Natural killer cell (primary cell): ENCODE results near the gene MRPL52. TPM values are rescaled to one million over a fixed set of nuclear protein-coding genes. Genes with fewer than 3 reads are reported as not detected.

Experiments
- ATAC-seq, 3 donors: fragments of 150-1000 bp in 2 of 3; fragments of 200-7000 bp in 1 of 3; cut with Tn5 transposase; 1 replicate in 1 of 3; 2 replicates in 2 of 3; pipeline ENCODE4 v1.10.0; 2021; ENCODE audit warnings: mild to moderate bottlenecking in 2 of 3, moderate library complexity in 2 of 3
- DNase-seq, 2 donors: peaks; one replicate each; pipeline versions ENCODE4 v3.0.0 to v3.0.0-alpha.2; 2013 to 2021; ENCODE audit warnings: mixed read lengths in 1 of 2
- H3K27ac ChIP-seq: one replicate; pipeline ENCODE4 v1.5.1; 2013; ENCODE audit warnings: mild to moderate bottlenecking, low read length
- H3K27me3 ChIP-seq: one replicate; pipeline ENCODE4 v1.6.1; 2013; ENCODE audit warnings: low read length; ENCODE audit not compliant: control insufficient read depth, insufficient read depth
- H3K36me3 ChIP-seq: one replicate; pipeline ENCODE4 v1.6.1; 2013; ENCODE audit warnings: low read length; ENCODE audit not compliant: control insufficient read depth, insufficient read depth
- H3K4me1 ChIP-seq: one replicate; pipeline ENCODE4 v1.6.1; 2013; ENCODE audit warnings: low read length; ENCODE audit not compliant: control insufficient read depth, insufficient read depth
- H3K4me3 ChIP-seq: one replicate; pipeline ENCODE4 v1.5.1; 2013; ENCODE audit warnings: low read length
- H3K9me3 ChIP-seq: one replicate; pipeline ENCODE4 v1.6.1; 2013; ENCODE audit warnings: low read length; ENCODE audit not compliant: control insufficient read depth, insufficient read depth
- H3K27ac Mint-ChIP-seq, 2 donors: one replicate each; pipeline ENCODE4 v1.8.0; 2022; ENCODE audit warnings: mild to moderate bottlenecking in 2 of 2, mixed read lengths in 2 of 2, moderate library complexity in 1 of 2
- H3K27me3 Mint-ChIP-seq, 2 donors: one replicate each; pipeline ENCODE4 v1.8.0; 2022; ENCODE audit warnings: low read depth in 2 of 2, mixed read lengths in 2 of 2
- H3K36me3 Mint-ChIP-seq: one replicate; pipeline ENCODE4 v1.8.0; 2022; ENCODE audit warnings: mixed read lengths
- H3K4me1 Mint-ChIP-seq, 2 donors: one replicate each; pipeline ENCODE4 v1.8.0; 2022; ENCODE audit warnings: mixed read lengths in 2 of 2
- H3K4me3 Mint-ChIP-seq: one replicate; pipeline ENCODE4 v1.8.0; 2022; ENCODE audit warnings: mild to moderate bottlenecking, moderate library complexity, mixed read lengths
- H3K9me3 Mint-ChIP-seq, 2 donors: one replicate each; pipeline ENCODE4 v1.8.0; 2022; ENCODE audit warnings: mixed read lengths in 2 of 2
- WGBS: methylation state at CpG from one replicate; pipeline ENCODE4 v1.1.7; 2013; ENCODE audit warnings: missing lambda C conversion rate; ENCODE audit not compliant: insufficient coverage; 5-methylcytosine and 5-hydroxymethylcytosine counted together
- intact Hi-C: fragments of 100-400 bp; cut with micrococcal nuclease; formaldehyde crosslinking; loops from one replicate; pipeline ENCODE4 v1.14.2; 2022
- total RNA-seq, 4 donors: library from RNA; stranded (reverse); fragments of 120-200 nt in 1 of 4; gene quantifications; one replicate each; pipeline versions ENCODE4 v1.2.3 to v1.2.4, GENCODE V29; 2013 to 2022
- TF ChIP-seq, protein P1 (sequence below): fragments of 200-600 bp; IDR thresholded peaks from one replicate; pipeline ENCODE4 v1.8.0; 2022; ENCODE audit warnings: antibody characterized with exemption

The MRPL52 gene
- total RNA-seq, 3 donors from 2014 or later (not counting 1 experiment from before 2014, with no cell fraction given) = 40.5 to 42.0 (median 41.6) TPM

DNA sequence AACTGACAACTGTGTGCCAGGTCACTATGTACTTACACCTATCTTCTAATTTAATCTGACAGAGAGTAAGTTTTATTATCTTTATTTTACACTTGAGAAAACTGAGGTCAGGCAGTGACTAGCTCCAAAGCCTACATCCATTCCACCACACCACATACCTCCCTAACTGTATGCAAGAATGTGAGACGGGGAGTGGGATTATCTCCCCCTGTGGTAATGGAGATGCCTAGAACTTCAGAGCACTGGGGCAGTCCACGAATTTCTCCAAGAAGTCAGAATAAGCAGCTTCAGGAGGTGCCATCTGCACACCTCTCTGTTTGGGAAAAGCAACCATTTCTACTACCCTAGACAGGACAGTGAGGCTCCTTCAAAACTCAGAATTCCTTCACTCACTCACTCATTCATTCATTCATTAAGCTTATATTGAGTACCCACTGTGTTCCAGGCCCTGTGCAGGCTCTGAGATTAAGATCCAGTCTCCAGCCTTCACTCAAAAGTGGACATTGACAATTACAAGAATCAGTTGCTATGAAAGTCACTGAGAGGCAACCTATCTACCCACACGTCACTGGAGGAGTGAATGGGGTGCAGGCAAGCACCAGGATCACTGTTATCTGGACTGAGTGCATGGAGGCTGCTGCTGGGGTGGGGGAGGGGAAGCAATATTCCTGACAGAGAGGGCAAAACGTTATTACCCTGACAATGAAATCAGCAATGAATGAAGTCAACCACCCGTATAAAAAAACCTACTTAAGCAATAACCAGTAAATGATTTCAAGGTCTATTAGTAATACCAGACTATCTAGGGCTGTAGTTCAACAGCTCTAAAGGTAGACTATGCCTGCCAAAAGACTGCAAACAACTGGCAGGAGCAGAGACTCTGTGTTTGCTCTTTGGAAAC, 32.4 kb upstream of the MRPL52 start:
- no peaks in the 10 kb centered on the region for H3K9me3 ChIP-seq
- intact Hi-C loops = no loop called here
- Mint-ChIP-seq H3K27me3 (peaks cover 29 to 34% of the 10 kb centered on the region in 2 donors), H3K27ac (no peak overlapping the region), H3K4me3 (no peak overlapping the region), H3K36me3 (no peaks in the 10 kb centered on the region), H3K9me3 (no peaks in the 10 kb centered on the region), H3K4me1 (no peaks in the 10 kb centered on the region)
- 77% methylated on average over 4 of the region's 5 CpGs for WGBS
- TF ChIP-seq, protein P1, sequence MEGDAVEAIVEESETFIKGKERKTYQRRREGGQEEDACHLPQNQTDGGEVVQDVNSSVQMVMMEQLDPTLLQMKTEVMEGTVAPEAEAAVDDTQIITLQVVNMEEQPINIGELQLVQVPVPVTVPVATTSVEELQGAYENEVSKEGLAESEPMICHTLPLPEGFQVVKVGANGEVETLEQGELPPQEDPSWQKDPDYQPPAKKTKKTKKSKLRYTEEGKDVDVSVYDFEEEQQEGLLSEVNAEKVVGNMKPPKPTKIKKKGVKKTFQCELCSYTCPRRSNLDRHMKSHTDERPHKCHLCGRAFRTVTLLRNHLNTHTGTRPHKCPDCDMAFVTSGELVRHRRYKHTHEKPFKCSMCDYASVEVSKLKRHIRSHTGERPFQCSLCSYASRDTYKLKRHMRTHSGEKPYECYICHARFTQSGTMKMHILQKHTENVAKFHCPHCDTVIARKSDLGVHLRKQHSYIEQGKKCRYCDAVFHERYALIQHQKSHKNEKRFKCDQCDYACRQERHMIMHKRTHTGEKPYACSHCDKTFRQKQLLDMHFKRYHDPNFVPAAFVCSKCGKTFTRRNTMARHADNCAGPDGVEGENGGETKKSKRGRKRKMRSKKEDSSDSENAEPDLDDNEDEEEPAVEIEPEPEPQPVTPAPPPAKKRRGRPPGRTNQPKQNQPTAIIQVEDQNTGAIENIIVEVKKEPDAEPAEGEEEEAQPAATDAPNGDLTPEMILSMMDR = no peak
- H3K36me3 ChIP-seq = no peaks in the 10 kb centered on the region
- no peaks in the 10 kb centered on the region for H3K4me1 ChIP-seq
- H3K27ac ChIP-seq = no peak overlapping the region
- no peaks in the 10 kb centered on the region for H3K27me3 ChIP-seq
- ATAC-seq (no peak), DNase-seq (no peak)
- H3K4me3 ChIP-seq = no peak overlapping the region

DNA sequence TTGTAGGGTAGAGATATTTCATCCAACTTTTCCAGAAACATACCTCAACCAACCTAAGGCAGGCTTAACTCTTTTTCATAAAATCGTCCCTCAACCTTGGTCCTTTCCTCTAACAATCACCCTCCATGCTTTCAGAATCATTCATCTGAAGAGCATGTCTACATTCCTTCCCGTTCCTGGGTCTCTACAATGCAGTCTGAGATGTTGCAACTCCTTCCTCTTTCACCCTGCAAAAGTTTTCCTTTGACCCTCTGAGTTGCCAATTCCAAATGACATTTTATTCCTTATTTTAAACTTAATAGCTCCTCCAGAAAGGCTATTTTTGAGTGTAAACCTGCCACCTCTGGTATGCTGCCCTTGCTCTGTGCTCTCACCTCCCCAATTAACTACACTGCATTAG, 31.2 kb upstream of the MRPL52 start:
- Histone ChIP-seq H3K27ac (no peak overlapping the region), H3K4me3 (no peak overlapping the region), H3K27me3 (no peaks in the 10 kb centered on the region), H3K9me3 (no peaks in the 10 kb centered on the region), H3K36me3 (no peaks in the 10 kb centered on the region), H3K4me1 (no peaks in the 10 kb centered on the region)
- intact Hi-C loops = no loop called here
- WGBS = 38% methylated on average over 2 of the region's 2 CpGs
- ATAC-seq (no peak), DNase-seq (no peak)
- TF ChIP-seq, protein P1 = no peak
- H3K27ac Mint-ChIP-seq = no peak overlapping the region
- no peaks in the 10 kb centered on the region for H3K36me3 Mint-ChIP-seq
- H3K27me3 Mint-ChIP-seq = peaks cover 40 to 41% of the 10 kb centered on the region in 2 donors
- no peaks in the 10 kb centered on the region for H3K4me1 Mint-ChIP-seq
- H3K4me3 Mint-ChIP-seq = no peak overlapping the region
- no peaks in the 10 kb centered on the region for H3K9me3 Mint-ChIP-seq

DNA sequence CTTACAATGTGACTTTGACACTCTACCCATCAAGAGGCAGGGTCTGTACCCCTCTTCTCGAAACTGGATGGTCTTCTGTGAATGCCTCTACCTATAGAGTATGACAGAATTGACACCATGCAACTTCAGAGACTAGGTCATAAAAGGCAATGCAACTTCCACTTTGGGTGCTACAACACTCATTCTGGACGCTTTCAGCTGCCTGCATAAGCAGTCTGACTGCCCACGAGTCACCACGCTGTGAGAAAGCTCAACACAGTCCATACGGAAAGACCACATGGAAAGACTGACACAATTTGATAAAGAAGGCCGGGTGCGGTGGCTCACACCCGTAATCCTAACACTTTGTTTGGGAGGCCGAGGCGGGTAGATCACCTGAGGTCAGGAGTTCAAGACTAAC, 29.3 kb upstream of the MRPL52 start:
- intact Hi-C loops = no loop called here
- H3K4me1 Mint-ChIP-seq = no peaks in the 10 kb centered on the region
- no peaks in the 10 kb centered on the region for H3K9me3 ChIP-seq
- no peak overlapping the region for H3K4me3 Mint-ChIP-seq
- TF ChIP-seq, protein P1 = no peak
- no peaks in the 10 kb centered on the region for H3K9me3 Mint-ChIP-seq
- H3K27me3 ChIP-seq = no peaks in the 10 kb centered on the region
- whole genome bisulfite sequencing = 90% methylated on average over 10 of the region's 10 CpGs
- H3K36me3 ChIP-seq = no peaks in the 10 kb centered on the region
- H3K4me1 ChIP-seq = no peaks in the 10 kb centered on the region
- H3K36me3 Mint-ChIP-seq = no peaks in the 10 kb centered on the region
- no peak overlapping the region for H3K27ac Mint-ChIP-seq
- H3K27me3 Mint-ChIP-seq = peaks cover 44 to 51% of the 10 kb centered on the region in 2 donors
- ATAC-seq (no peak), DNase-seq (no peak)
- no peak overlapping the region for H3K27ac ChIP-seq
- H3K4me3 ChIP-seq = no peak overlapping the region
